GM21723 (cell line): ENCODE results near the gene HARS1.
A peak's percentile ranks its signal among the peaks of the same experiment; 100 is the strongest.
"Not testable (repeated sequence)": the region's sequence is repeated elsewhere in the genome, so short reads cannot be mapped to it uniquely, and the experiment has no call there.

Experiments used
- ATAC-seq: cut with Tn5 transposase; IDR thresholded peaks from one replicate; pipeline ENCODE4 v1.9.1; 2021; ENCODE audit warnings: mild to moderate bottlenecking, moderate library complexity; ENCODE audit not compliant: unreplicated experiment

HARS1 gene

DNA sequence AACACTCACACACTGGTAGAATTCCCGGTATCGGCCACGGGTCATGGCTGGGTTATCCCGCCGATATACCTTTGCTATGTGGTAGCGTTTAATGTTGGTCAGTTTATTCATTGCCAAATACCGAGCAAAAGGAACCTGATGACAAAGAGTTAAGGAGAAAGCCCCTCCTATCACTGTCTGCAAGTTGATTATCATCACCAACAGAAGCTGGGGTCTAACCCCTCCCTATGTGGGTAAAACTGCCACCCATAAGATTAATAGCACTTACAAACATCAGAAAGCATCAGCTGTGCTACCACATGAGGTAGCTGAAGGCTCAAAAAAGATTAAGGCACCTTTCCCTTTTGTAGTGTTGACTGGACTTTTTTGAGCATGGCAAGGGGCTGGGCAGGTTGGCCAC lies 12.2 kb downstream of the HARS1 start:
- no peak for ATAC-seq

DNA sequence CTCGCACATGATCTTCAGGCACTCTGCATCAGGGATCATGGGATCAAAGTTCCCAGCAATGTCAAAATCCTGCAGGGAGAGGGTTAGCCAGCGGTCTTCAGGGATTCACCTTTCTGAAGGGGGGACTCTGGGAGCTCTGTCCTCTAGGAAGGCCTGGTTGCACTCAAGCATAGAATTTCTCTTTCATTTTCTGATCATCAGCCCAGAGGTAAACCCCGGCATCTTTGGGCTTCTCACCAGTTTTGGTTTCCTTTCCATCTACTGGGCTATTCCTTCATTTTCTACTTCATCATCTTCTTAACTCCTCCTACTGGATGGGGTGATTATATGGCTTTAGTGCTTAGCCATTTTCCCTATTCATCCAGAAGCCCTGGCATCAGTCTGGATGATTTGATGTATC lies 13.2 kb downstream of the HARS1 start:
- ATAC-seq = no peak

DNA sequence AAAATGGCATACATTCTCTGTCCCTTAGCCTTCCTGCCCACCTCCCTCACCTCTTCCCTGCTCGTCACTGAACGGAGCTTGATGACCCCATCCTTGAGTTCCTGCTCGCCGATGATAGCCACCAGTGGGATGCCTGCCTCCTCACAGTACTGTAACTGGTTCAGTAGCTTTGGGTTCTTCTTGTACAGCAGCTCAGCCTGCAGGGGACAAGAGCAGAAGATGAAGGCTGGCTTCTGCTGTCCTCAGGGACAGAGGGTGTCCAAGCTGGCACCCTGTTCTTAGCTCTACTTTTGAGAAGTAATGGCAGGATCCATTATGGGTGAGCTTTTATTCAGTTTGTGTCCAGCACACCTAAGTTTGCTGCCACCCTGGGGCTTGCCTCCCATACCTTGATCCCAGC lies 16.5 kb downstream of the HARS1 start:
- ATAC-seq = no peak

DNA sequence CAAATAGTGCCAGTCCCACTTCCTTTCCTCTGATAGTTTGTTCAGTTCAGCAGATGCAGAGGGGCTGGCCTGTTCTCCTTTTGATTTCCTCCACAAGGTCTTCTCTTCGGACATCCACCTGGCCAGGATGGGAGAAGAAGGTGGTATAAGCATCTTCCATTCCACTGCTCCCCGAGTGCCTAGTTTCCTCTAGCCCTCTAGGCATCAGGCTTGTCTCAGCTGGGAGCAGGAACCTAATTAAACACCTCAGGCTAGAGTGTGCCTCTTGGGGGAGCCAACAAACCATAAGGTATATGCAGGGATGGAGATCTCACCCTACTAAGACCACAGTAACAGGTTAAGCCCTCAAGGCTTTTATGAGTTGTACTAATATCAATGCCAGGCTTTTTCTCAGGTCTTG lies 17.0 kb downstream of the HARS1 start:
- ATAC-seq = no peak

DNA sequence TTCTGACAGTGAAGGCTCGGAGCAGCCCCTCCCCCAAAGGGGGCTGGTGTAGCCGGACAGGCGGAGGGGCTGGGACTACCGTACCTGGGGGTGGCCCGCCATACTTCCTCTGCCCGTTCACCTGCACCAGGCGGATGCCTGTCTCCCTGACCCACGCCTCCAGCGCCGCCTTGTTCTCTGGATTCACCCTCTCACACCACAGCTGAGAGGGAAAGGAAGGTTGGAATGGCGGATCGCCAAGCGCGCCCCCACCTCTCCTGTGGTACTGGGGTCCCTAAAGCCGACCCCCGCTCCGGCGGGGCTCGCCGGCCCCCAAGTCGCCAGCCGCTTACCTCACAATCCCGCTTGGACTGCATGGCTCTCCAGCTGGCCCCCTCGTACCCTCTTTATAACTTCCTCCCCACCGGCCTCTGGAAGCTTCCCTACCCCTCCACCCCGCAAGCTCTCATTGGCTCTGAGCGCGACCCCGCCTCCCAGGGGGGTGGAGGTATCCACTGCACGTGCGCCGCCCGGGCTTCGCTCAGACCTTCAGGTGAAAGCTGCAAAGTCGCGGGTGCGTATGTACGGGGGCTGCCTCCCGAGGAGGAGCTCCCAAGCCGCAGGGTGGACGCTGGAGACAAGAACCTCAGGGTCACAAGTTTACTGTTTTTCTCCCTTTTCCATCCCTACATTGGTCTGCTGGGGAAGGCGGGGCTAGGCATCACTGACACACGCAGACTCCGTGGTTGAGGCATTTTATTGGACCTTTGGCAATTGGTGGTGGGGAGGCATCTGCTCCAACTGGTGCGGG lies 17.8 kb downstream of the HARS1 start, which contains the start of gene DND1:
Gene DND1, minus strand, starts transcription at position 390 of the 790 bp plus-strand sequence. Its CDS starts 34 bp downstream, at position 356.
- ATAC-seq = no peak

DNA sequence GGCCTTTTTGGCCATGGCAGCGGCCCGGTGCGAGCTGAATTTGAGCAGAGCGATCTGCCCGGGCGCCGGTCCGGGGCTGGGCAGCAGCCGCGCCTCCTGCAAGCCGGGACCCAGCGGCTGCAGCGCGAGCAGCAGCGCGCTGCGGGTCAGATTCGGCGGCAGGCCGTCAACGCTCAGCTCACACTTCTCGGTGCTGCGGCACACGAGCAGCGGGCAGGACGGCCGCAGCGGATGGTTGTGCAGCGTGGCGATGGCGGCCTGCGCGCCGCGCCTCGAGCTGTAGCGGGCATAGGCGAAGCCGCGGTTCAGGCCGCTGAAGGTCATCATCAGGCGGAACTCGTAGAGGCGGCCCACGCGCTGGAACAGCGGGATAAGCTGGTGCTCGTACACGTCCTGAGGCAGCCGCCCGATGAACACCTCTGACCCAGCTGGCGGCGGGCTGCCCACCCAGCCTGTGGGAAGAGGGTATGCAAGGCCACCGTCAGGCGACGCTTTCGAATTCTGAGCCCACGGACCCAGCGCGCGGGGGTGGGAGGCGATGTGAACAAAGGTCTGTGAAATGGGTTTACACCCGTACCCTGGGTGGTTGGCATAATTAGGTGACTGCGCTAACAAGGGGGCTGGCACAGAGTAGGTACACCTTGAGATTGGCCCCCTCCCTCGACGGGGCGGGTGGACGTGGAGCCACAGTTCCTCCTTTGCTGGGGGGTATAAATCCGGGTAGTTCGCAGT lies 18.5 kb downstream of the HARS1 start:
- no peak for ATAC-seq

DNA sequence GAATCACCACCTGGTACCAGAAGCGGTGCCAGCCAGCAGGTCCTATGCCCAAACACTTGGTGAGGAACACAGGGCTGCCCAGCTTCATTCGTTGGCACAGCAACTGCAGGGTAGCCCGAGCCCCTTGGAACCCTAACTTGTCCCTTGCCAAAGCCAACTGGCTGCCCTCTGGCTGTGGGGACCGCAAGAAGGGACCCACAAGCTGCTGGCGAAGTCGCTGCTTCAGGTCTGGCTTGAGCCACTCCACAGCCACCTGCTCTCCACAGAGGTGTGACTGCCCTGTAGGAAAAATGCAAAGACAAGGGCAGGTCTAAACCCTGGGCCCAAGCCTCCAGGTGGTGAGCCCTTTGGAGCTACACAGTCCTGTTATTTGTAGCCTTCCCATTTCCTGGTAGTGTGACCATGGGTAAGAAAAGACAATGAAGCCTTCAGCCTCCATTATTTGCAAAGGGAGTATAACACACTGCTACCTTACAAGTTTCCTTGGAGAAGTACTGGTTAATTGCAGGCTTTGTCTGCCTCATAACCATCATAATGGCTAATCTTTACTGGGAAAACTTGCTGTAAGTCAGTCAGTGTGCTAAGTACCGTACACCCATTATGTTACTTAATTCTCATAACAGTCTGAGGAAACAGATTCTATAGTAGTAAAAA lies 19.6 kb downstream of the HARS1 start:
- no peak for ATAC-seq

DNA sequence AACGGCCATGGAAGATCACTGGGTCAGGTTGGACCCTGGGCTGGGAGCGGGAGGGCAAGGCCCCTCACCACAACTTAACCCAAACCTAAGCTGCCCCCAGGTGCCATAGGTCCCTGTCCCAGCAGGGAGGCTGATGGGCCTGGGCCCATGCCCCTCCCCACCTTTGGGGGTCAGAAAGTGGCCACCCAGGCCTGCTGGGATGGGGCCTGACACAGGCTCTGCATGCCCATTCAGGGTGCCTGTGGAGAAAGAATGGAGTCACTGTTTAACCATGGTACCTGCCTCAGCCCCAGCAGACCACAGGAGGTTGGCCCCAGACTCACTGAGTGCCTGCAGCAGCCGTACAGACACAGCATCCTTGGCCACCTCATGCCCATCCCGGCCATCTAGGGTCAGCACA lies 20.1 kb downstream of the HARS1 start:
- not testable (repeated sequence) for ATAC-seq

DNA sequence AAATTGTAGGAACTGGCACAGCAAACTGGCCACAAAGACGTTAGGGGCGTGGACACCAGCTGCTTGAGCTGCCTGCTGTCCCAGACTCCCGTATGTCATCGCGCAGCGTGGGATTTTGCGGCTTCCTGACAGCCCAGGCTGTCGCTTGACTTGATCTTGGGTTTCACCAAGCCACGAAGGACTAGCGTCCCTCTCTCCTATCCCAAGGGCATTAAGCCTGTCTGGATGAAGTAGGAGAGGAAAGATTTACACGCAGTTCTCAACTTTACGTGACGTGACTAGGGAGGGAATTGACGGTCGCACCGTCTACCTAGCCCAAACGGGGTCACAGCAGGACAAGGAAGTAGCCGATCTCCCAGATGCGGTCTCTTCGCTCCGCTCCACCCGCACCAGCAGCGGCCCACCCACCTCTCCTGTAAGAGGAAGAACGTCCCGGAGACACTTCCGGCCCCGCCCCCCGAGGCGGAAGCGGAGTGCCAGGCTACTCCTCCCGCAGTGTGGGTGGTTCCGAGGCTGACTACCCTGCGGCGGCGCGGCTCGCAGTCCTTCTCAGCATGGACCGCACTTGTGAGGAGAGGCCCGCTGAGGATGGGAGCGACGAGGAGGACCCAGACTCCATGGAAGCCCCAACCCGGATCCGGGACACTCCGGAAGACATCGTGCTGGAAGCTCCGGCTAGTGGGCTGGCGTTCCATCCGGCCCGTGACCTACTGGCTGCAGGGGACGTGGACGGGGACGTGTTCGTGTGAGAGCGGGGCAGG lies 26.6 kb downstream of the HARS1 start, which contains the start of gene WDR55:
Gene WDR55, plus strand, starts transcription at position 546 of the 761 bp plus-strand sequence. Its CDS starts 9 bp downstream, at position 555.
- ATAC-seq = peak; percentile 97

DNA sequence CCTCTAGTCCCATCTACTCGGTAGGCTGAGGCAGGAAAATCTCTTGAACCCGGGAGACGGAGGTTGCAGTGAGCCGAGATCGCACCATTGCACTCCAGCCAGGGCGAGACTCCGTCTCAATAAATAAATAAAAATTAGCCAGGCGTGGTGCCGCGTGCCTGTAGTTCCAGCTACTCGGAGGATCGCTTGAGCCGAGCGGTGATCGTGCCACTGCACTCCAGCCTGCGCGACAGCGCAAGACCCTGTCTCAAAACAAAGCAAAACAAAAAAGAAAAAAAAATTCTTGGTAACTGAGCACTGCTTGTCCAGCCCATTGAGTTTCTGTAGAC lies 27.2 kb downstream of the HARS1 start:
- no peak for ATAC-seq

DNA sequence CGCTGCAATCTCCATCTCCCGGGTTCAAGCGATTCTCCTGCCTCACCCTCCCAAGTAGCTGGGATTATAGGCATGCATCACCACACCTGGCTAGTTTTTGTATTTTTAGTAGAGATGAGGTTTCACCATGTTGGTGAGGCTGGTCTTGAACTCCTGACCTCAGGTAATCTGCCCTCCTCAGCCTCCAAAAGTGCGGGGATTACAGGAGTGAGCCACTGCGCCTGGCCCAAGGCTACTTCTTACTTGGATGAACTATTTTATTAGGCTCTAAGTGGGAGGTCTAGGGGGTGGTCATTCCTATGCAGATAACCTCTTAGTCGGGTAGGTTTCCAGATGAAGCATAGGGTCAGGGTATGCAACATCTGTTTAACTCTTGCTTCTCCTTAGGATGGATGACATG lies 30.8 kb downstream of the HARS1 start:
- not testable (repeated sequence) for ATAC-seq

DNA sequence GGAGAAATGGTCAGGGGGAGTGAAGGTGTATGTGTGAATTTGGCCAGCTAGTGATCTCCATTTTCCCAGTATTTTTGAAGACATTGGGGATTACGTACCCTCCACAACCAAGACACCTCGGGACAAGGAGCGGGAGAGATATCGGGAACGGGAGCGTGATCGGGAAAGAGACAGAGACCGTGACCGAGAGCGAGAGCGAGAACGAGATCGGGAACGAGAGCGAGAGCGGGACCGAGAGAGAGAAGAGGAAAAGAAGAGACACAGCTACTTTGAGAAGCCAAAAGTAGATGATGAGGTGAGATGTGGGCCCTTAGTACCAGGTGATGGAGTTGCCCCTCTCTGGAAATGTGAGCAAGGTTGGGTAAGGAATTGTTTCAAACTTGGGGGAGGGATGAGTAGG lies 32.3 kb downstream of the HARS1 start:
- ATAC-seq = no peak

DNA sequence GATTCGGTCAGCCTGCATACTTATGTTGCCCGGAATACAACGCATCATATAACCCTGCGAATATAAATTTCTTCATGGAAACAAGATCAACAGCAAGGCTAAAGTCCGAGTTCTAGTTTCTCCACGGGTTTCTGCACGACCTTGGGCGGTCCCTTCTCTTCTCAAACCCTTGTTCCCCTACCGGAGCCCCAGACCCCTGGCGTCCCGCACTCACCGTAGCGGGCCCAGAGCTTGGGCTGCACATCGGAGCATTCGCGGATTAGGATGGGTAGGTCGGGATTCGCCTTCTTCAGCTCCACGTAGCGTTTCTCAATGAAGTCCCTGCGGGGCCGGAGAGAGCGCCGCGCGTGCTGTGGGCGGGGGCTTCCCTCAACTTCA lies 44.1 kb downstream of the HARS1 start:
- ATAC-seq = no peak

DNA sequence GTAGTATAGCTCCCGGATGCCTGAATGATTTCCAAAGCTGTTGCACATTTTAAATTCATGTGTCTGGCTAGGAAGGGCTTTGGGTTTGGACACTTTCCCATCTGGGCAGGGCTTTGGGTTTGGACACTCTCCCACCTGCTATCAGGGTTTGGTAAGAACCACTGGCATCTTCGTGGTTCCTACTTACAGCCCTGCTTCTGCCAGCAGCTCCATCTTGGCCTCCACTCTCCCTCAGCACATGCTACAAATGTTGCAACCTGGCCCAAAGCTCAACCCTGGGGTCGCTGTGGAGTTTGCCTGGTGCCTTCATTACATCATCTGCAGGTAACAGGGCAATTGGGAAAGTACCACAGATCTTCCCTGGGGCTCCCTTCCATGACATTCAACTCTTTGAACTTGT lies 48.5 kb downstream of the HARS1 start:
- ATAC-seq = no peak

DNA sequence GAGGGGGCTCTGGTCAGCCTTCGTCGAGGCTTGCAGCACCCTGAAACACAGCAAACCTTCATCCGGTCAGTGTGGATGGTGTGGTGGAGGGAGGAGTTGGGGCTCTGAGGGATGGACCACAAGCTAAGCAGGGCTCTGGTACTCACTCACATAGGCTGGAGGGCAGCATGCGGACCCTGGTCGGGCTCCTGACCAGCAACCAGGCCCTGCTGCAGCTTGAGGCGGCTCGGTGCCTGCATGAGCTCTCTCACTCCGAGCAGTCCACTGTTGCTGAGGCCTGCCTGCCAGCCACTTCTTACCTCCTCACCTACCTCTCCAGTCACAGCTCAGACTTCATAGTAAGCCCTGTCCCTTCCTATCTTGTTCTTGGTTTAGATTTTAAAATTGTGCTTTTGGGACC lies 49.5 kb downstream of the HARS1 start:
- no peak for ATAC-seq

DNA sequence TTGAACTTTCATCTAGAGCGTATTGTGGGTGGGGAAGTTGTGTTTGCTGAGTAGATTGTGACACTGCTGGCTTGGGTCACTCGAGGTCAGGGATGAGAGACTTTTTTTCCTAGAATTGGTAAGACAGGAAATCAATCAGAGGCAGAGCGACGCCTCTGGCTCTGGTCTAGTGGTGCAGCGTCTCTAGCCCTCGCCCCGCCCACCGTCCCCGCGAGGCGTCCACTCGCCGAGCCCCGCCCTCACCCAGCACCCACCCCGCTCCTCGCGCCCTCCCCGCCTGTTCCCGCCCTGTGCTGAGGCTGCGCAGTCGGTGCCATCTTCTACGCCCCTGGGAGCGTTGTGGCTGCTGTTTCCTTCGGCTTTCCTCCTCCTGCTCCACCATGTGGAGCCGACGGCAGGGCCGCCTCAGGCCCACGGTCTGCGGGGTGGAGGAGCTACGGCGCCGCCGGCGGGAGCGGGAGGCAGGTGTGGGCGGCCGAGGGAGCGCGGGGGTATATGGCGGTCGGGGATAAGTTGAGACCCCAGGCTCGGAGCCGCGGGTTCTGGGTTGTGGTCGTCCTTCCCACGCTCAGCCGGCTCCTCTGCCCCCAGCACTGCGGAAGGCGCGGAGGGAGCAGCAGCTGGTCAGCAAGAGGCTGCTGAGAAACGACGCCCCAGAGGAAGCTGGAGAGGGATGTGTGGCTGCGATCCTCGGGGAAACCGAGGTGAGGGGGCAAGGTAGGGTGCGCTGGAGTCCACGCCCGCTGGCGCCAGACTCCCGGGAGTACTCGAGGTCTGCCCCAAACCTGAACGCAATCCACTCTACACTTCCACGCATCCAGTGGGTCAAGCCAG lies 51.8 kb downstream of the HARS1 start, which contains the start of gene TMCO6:
Gene TMCO6, plus strand, starts transcription at position 304 of the 834 bp plus-strand sequence. Its CDS starts 77 bp downstream, at position 381.
- ATAC-seq = peak; percentile 95

DNA sequence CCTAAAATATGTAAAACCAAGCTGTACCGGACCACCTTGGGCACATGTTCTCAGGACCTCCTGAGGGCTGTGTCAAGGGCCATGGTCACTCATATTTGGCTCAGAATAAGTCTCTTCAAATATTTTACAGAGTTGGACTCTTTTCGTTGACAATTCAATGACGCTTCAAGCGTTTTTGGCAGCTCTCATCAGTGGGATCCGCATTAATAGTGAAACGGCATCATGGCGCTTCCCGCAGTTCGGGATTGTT lies 52.3 kb downstream of the HARS1 start:
- ATAC-seq = not testable (repeated sequence)

DNA sequence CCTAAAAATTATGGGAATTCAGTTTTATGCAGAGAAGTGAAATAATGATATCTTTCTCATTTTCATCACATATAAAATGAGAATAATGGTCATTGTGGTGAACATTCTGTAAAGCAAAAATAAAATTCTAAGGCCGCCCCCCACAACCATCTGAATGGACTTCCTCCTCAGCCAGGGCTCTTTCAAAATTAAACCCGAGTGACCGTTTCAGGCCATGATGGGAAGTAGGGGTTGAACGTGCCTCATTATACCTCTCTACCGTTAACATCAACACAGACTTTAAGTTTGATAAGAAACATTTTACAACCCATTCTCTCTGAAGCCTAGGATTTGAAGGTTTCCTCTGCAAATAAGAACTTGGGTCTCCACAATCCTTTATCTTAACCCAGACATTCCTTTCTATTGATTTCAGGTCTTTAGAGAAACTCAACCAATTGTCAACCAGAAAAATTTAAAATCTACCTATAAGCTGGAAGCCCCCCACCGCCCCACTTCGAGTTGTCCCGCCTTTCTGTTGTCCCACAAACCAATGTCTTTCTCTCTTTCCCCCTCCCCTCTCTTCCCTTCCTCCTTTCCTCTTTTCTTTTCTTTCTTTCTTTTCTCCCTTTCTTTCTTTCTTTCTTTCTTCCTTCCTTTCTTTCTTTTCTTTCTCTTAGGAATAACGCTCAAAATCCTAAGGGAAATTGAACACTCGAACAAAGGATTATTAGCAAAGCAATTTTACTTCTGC lies 53.6 kb downstream of the HARS1 start:
- no peak for ATAC-seq
